GM23338 (cell line): Measurements from ENCODE around the gene COL25A1. TPM values are rescaled to one million over a fixed set of nuclear protein-coding genes. Genes with fewer than 3 reads are reported as not detected.

Experiments used
- ATAC-seq: fragments of 200-7000 bp; cut with Tn5 transposase; 3 replicates; pipeline ENCODE4 v1.9.1; 2020
- DNase-seq: peaks from one replicate; pipeline ENCODE4 v3.0.0-alpha.2; 2015; ENCODE audit warnings: low spot score
- H2AFZ ChIP-seq: fragments of 200-600 bp; sonication (generic); 2 replicates; pipeline ENCODE4 v1.8.0; 2016; ENCODE audit warnings: antibody characterized with exemption, mild to moderate bottlenecking, moderate library complexity
- H3F3A ChIP-seq: fragments of 200-600 bp; sonication (generic); replicated peaks from 2 replicates; pipeline ENCODE4 v1.8.0; 2017; ENCODE audit warnings: antibody characterized with exemption, mixed run types, low read depth
- H3K27ac ChIP-seq: fragments of 200-600 bp; sonication (generic); 2 replicates; pipeline ENCODE4 v1.6.1; 2016; ENCODE audit warnings: low read depth
- H3K27me3 ChIP-seq: fragments of 200-600 bp; sonication (generic); 2 replicates; pipeline ENCODE4 v1.8.0; 2016; ENCODE audit warnings: mild to moderate bottlenecking, mixed run types, moderate library complexity; ENCODE audit not compliant: insufficient read depth
- H3K36me3 ChIP-seq: fragments of 200-600 bp; sonication (generic); 2 replicates; pipeline ENCODE4 v1.8.0; 2016; ENCODE audit warnings: mild to moderate bottlenecking; ENCODE audit not compliant: insufficient read depth
- H3K4me1 ChIP-seq: fragments of 200-600 bp; sonication (generic); 2 replicates; pipeline ENCODE4 v1.8.0; 2016; ENCODE audit warnings: mild to moderate bottlenecking, moderate library complexity; ENCODE audit not compliant: insufficient read depth
- H3K4me2 ChIP-seq: fragments of 200-600 bp; sonication (generic); 2 replicates; pipeline ENCODE4 v1.7.1; 2017; ENCODE audit warnings: mixed run types
- H3K4me3 ChIP-seq: fragments of 200-600 bp; sonication (generic); 2 replicates; pipeline ENCODE4 v1.6.1; 2016; ENCODE audit warnings: mixed run types
- H3K79me2 ChIP-seq: fragments of 200-600 bp; sonication (generic); replicated peaks from 2 replicates; pipeline ENCODE4 v1.8.0; 2017; ENCODE audit warnings: mild to moderate bottlenecking; ENCODE audit not compliant: insufficient read depth
- H3K9me2 ChIP-seq: fragments of 200-600 bp; sonication (generic); 2 replicates; pipeline ENCODE4 v1.8.0; 2017; ENCODE audit not compliant: insufficient read depth
- H4K20me1 ChIP-seq: fragments of 200-600 bp; sonication (generic); replicated peaks from 2 replicates; pipeline ENCODE4 v1.8.0; 2017; ENCODE audit warnings: mild to moderate bottlenecking; ENCODE audit not compliant: insufficient read depth
- H3K27ac Mint-ChIP-seq: 2 replicates; pipeline ENCODE4 v1.8.0; 2020; ENCODE audit warnings: inconsistent platforms, mild to moderate bottlenecking, moderate library complexity, mixed read lengths
- H3K27me3 Mint-ChIP-seq: 3 replicates; pipeline ENCODE4 v1.8.0; 2022; ENCODE audit warnings: low read depth, mild to moderate bottlenecking, moderate library complexity, mixed read lengths, inconsistent platforms; ENCODE audit not compliant: insufficient read depth, poor library complexity
- H3K36me3 Mint-ChIP-seq: 3 replicates; pipeline ENCODE4 v1.8.0; 2021; ENCODE audit warnings: low read depth, mild to moderate bottlenecking, inconsistent platforms, moderate library complexity, mixed read lengths
- H3K4me1 Mint-ChIP-seq: 3 replicates; pipeline ENCODE4 v1.8.0; 2020; ENCODE audit warnings: mild to moderate bottlenecking, inconsistent platforms, mixed read lengths
- H3K4me3 Mint-ChIP-seq: 3 replicates; pipeline ENCODE4 v1.8.0; 2021; ENCODE audit warnings: moderate library complexity, mild to moderate bottlenecking, inconsistent platforms, mixed read lengths
- H3K9me3 Mint-ChIP-seq: 3 replicates; pipeline ENCODE4 v1.8.0; 2020; ENCODE audit warnings: moderate library complexity, mild to moderate bottlenecking, inconsistent platforms, mixed read lengths
- CREB1 ChIP-seq: fragments of 250-450 bp; sonication (Bioruptor Pico); IDR thresholded peaks from 2 replicates; pipeline ENCODE4 v1.5.0; 2020; ENCODE audit warnings: low read depth, mild to moderate bottlenecking, moderate library complexity
- EZH2 ChIP-seq: fragments of 200-600 bp; sonication (generic); IDR thresholded peaks from one replicate; pipeline ENCODE4 v1.8.0; 2017; ENCODE audit warnings: antibody characterized with exemption, mild to moderate bottlenecking, low read depth; ENCODE audit not compliant: unreplicated experiment
- EZH2phosphoT487 ChIP-seq: fragments of 200-600 bp; sonication (generic); IDR thresholded peaks from one replicate; pipeline ENCODE4 v1.8.1; 2018; ENCODE audit warnings: antibody characterized with exemption; ENCODE audit not compliant: unreplicated experiment
- JUNB ChIP-seq: IDR thresholded peaks from one replicate; pipeline ENCODE4 v1.6.1; 2016; ENCODE audit warnings: antibody characterized with exemption; ENCODE audit not compliant: unreplicated experiment
- NANOG ChIP-seq: IDR thresholded peaks from 2 replicates; pipeline ENCODE4 v1.6.1; 2016; ENCODE audit warnings: antibody characterized with exemption, borderline replicate concordance
- POLR2AphosphoS5 ChIP-seq: IDR thresholded peaks from 2 replicates; pipeline ENCODE4 v1.6.1; 2016; ENCODE audit warnings: antibody characterized with exemption, low read depth
- STAT1 ChIP-seq: IDR thresholded peaks from one replicate; pipeline ENCODE4 v1.6.1; 2016; ENCODE audit warnings: antibody characterized with exemption; ENCODE audit not compliant: unreplicated experiment
- ZNF114 ChIP-seq: fragments of 250-450 bp; sonication (Bioruptor Pico); IDR thresholded peaks from 2 replicates; pipeline ENCODE4 v1.5.0; 2020; ENCODE audit warnings: mild to moderate bottlenecking, moderate library complexity
- ZNF331 ChIP-seq: fragments of 250-450 bp; sonication (Bioruptor Pico); IDR thresholded peaks from 2 replicates; pipeline ENCODE4 v1.5.0; 2020; ENCODE audit warnings: low read depth, mild to moderate bottlenecking, moderate library complexity
- polyA plus RNA-seq: library from polyadenylated mRNA; unstranded; fragments of >200 nt; fragmentation: Nextera tagmentation; extraction: Ambion mirVana; gene quantifications from 2 replicates; pipeline ENCODE4 v1.2.1, GENCODE V29; 2016
- total RNA-seq: library from RNA; depleted of rRNA; stranded (reverse); fragments of >200 nt; shearing (Covaris generic); gene quantifications from 2 replicates; pipeline ENCODE4 v1.2.3, GENCODE V29; 2014
- TF ChIP-seq, protein P1 (sequence below): IDR thresholded peaks from 2 replicates; pipeline ENCODE4 v1.6.1; 2016; ENCODE audit warnings: antibody characterized with exemption
- TF ChIP-seq, protein P2 (sequence below): fragments of 250-450 bp; sonication (Bioruptor Pico); IDR thresholded peaks from 2 replicates; pipeline ENCODE4 v1.5.0; 2020; ENCODE audit warnings: mild to moderate bottlenecking, moderate library complexity
- TF ChIP-seq, protein P3 (sequence below): IDR thresholded peaks from one replicate; pipeline ENCODE4 v1.6.1; 2018; ENCODE audit warnings: antibody characterized with exemption; ENCODE audit not compliant: unreplicated experiment
- TF ChIP-seq, protein P4 (sequence below), 2 experiments: fragments of 200-600 bp in 1 of 2; sonication (generic) in 1 of 2; conservative IDR thresholded peaks; 2 replicates each; pipeline versions ENCODE4 v1.5.1 to v1.6.1; 2016 to 2017; ENCODE audit warnings: antibody characterized with exemption in 2 of 2, low read depth in 2 of 2, mild to moderate bottlenecking in 2 of 2, moderate library complexity in 1 of 2

The COL25A1 gene
- total and polyA plus RNA-seq, 2 experiments from 2014 or later: 3.9 to 5.6 TPM

DNA sequence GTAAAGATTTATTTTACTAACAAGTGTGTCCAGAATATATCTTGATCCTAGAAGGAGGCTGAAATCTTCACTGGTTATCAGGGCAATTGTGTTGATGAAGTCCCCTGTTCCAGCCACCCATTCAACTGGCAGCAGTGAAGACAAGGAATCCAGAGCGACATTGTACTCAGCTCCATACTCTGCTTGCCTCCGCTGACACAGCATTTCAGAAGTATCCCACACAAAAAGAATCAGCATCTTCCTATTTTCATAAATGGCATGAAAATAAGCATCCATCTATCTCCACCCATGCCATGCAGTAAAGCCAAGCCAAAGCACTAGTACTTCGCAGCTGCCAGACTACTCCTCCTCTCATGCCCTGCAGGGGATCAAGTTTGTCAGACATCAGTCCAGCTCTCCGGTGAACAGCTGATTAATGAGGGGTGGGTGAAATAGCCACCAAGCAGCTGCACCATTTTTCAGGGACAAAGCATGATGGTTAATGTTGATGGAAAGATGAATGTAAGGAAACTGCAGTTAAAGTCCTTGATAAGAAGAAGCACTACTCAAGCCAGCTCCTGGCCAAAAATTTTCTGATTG is 54.0 kb downstream of the COL25A1 start:
- H3K36me3 ChIP-seq: no peaks in the 10 kb centered on the region
- 0 out of 2 replicates have a peak, but pooled peaks cover 3% of the 10 kb centered on the region for H3K9me2 ChIP-seq
- H4K20me1 ChIP-seq: no peaks in the 10 kb centered on the region
- Mint-ChIP-seq H3K4me3 (no peak overlapping the region), H3K4me1 (no peaks in the 10 kb centered on the region; the same call in 1 of the 3 replicates), H3K27me3 (no peaks in the 10 kb centered on the region), H3K9me3 (no peaks in the 10 kb centered on the region), H3K27ac (no peak overlapping the region; the same call in 1 of the 2 replicates), H3K36me3 (no peaks in the 10 kb centered on the region)
- no peak overlapping the region for H3K27ac ChIP-seq
- TF ChIP-seq, protein P1, sequence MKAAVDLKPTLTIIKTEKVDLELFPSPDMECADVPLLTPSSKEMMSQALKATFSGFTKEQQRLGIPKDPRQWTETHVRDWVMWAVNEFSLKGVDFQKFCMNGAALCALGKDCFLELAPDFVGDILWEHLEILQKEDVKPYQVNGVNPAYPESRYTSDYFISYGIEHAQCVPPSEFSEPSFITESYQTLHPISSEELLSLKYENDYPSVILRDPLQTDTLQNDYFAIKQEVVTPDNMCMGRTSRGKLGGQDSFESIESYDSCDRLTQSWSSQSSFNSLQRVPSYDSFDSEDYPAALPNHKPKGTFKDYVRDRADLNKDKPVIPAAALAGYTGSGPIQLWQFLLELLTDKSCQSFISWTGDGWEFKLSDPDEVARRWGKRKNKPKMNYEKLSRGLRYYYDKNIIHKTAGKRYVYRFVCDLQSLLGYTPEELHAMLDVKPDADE: no peak
- TF ChIP-seq, protein P2, sequence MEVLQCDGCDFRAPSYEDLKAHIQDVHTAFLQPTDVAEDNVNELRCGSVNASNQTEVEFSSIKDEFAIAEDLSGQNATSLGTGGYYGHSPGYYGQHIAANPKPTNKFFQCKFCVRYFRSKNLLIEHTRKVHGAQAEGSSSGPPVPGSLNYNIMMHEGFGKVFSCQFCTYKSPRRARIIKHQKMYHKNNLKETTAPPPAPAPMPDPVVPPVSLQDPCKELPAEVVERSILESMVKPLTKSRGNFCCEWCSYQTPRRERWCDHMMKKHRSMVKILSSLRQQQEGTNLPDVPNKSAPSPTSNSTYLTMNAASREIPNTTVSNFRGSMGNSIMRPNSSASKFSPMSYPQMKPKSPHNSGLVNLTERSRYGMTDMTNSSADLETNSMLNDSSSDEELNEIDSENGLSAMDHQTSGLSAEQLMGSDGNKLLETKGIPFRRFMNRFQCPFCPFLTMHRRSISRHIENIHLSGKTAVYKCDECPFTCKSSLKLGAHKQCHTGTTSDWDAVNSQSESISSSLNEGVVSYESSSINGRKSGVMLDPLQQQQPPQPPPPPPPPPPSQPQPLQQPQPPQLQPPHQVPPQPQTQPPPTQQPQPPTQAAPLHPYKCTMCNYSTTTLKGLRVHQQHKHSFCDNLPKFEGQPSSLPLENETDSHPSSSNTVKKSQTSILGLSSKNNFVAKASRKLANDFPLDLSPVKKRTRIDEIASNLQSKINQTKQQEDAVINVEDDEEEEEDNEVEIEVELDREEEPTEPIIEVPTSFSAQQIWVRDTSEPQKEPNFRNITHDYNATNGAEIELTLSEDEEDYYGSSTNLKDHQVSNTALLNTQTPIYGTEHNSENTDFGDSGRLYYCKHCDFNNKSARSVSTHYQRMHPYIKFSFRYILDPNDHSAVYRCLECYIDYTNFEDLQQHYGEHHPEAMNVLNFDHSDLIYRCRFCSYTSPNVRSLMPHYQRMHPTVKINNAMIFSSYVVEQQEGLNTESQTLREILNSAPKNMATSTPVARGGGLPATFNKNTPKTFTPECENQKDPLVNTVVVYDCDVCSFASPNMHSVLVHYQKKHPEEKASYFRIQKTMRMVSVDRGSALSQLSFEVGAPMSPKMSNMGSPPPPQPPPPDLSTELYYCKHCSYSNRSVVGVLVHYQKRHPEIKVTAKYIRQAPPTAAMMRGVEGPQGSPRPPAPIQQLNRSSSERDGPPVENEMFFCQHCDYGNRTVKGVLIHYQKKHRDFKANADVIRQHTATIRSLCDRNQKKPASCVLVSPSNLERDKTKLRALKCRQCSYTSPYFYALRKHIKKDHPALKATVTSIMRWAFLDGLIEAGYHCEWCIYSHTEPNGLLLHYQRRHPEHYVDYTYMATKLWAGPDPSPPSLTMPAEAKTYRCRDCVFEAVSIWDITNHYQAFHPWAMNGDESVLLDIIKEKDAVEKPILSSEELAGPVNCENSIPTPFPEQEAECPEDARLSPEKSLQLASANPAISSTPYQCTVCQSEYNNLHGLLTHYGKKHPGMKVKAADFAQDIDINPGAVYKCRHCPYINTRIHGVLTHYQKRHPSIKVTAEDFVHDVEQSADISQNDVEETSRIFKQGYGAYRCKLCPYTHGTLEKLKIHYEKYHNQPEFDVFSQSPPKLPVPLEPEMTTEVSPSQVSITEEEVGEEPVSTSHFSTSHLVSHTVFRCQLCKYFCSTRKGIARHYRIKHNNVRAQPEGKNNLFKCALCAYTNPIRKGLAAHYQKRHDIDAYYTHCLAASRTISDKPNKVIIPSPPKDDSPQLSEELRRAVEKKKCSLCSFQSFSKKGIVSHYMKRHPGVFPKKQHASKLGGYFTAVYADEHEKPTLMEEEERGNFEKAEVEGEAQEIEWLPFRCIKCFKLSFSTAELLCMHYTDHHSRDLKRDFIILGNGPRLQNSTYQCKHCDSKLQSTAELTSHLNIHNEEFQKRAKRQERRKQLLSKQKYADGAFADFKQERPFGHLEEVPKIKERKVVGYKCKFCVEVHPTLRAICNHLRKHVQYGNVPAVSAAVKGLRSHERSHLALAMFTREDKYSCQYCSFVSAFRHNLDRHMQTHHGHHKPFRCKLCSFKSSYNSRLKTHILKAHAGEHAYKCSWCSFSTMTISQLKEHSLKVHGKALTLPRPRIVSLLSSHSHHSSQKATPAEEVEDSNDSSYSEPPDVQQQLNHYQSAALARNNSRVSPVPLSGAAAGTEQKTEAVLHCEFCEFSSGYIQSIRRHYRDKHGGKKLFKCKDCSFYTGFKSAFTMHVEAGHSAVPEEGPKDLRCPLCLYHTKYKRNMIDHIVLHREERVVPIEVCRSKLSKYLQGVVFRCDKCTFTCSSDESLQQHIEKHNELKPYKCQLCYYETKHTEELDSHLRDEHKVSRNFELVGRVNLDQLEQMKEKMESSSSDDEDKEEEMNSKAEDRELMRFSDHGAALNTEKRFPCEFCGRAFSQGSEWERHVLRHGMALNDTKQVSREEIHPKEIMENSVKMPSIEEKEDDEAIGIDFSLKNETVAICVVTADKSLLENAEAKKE (CRISPR knock-in tag): no peak
- no peak for TF ChIP-seq ZNF331 (CRISPR knock-in tag)
- TF ChIP-seq EZH2phosphoT487: no peak
- TF ChIP-seq POLR2AphosphoS5: no peak
- TF ChIP-seq EZH2: no peak
- TF ChIP-seq ZNF114 (CRISPR knock-in tag): no peak
- no peak for TF ChIP-seq JUNB
- TF ChIP-seq CREB1 (CRISPR knock-in tag): no peak
- TF ChIP-seq, protein P3, sequence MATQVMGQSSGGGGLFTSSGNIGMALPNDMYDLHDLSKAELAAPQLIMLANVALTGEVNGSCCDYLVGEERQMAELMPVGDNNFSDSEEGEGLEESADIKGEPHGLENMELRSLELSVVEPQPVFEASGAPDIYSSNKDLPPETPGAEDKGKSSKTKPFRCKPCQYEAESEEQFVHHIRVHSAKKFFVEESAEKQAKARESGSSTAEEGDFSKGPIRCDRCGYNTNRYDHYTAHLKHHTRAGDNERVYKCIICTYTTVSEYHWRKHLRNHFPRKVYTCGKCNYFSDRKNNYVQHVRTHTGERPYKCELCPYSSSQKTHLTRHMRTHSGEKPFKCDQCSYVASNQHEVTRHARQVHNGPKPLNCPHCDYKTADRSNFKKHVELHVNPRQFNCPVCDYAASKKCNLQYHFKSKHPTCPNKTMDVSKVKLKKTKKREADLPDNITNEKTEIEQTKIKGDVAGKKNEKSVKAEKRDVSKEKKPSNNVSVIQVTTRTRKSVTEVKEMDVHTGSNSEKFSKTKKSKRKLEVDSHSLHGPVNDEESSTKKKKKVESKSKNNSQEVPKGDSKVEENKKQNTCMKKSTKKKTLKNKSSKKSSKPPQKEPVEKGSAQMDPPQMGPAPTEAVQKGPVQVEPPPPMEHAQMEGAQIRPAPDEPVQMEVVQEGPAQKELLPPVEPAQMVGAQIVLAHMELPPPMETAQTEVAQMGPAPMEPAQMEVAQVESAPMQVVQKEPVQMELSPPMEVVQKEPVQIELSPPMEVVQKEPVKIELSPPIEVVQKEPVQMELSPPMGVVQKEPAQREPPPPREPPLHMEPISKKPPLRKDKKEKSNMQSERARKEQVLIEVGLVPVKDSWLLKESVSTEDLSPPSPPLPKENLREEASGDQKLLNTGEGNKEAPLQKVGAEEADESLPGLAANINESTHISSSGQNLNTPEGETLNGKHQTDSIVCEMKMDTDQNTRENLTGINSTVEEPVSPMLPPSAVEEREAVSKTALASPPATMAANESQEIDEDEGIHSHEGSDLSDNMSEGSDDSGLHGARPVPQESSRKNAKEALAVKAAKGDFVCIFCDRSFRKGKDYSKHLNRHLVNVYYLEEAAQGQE: no peak
- TF ChIP-seq STAT1: no peak
- TF ChIP-seq, protein P4, sequence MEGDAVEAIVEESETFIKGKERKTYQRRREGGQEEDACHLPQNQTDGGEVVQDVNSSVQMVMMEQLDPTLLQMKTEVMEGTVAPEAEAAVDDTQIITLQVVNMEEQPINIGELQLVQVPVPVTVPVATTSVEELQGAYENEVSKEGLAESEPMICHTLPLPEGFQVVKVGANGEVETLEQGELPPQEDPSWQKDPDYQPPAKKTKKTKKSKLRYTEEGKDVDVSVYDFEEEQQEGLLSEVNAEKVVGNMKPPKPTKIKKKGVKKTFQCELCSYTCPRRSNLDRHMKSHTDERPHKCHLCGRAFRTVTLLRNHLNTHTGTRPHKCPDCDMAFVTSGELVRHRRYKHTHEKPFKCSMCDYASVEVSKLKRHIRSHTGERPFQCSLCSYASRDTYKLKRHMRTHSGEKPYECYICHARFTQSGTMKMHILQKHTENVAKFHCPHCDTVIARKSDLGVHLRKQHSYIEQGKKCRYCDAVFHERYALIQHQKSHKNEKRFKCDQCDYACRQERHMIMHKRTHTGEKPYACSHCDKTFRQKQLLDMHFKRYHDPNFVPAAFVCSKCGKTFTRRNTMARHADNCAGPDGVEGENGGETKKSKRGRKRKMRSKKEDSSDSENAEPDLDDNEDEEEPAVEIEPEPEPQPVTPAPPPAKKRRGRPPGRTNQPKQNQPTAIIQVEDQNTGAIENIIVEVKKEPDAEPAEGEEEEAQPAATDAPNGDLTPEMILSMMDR (conservative IDR thresholded peaks at IDR 0.05; ENCODE audit: low read depth in 2 of 2): no peak
- TF ChIP-seq NANOG: no peak
- H3K4me3 ChIP-seq: no peak overlapping the region
- ATAC-seq (no peak), DNase-seq (no peak)
- no peaks in the 10 kb centered on the region for H3F3A ChIP-seq
- no peak overlapping the region for H2AFZ ChIP-seq
- H3K4me2 ChIP-seq: no peak overlapping the region
- H3K79me2 ChIP-seq: no peaks in the 10 kb centered on the region
- H3K27me3 ChIP-seq: no peaks in the 10 kb centered on the region
- H3K4me1 ChIP-seq: no peaks in the 10 kb centered on the region
